ENCODE results near the gene AUTS2. TPM values are rescaled to one million over a fixed set of nuclear protein-coding genes. Genes with fewer than 3 reads are reported as not detected.

AUTS2 gene
- total and polyA plus RNA-seq, 9 of the 15 experiments (the other 6 are each of a cell fraction or from before 2014, with no cell fraction given) = 0.58 TPM; not detected in 8

DNA sequence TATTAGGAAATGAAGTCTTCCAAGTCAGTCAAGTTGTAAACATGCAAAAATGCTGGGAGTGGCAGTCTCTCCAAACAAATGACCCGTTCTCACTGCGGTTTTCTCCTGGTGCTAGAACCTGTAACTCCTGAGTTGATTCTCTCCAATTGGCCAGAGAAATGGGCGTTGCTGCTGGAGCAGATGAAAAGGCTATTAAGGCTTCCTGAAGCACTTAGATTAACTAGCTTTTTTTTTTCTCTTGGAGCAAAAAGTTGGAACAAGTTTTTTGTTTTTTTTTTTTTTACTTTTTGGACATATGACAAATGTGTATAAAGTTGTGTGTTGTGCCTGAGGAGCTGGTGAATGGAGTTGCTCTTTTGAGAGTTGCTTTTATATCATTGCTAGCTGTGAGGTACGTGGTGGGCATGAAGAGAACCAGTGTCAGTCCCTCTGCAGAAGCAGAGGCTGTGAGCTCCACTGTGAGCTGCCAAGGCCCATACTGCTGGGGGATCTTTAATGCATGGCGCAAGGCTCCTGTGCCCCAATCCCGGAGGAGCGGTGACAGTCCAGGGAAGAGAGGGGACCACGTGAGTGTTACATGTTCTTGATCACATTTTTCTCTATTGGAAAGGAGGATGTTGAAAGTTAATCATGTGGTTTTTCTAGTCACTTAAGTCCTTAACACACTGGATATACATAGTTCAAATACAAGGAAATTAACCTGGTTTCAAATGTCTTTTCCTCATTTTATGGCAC is 1140.0 kb downstream of the AUTS2 start:
- in situ Hi-C loops (cut with MboI) = no loop called here
- no peak overlapping the region for H3K9ac ChIP-seq (ENCODE audit: insufficient read depth in 1 of 2, low read depth in 2 of 2, low read length in 2 of 2)
- no peak overlapping the region for H2AFZ ChIP-seq (ENCODE audit: low read depth, low read length)
- H3K9me1 ChIP-seq (ENCODE audit: control insufficient read depth, insufficient read depth, low read length) = no peaks in the 10 kb centered on the region
- WGBS (ENCODE audit: insufficient coverage, low coverage, missing lambda C conversion rate) = 2% methylated on average over 8 of the region's 8 CpGs
- no peak overlapping the region for H3K27ac ChIP-seq (ENCODE audit: extremely low read depth, low read depth, low read length)
- no peaks in the 10 kb centered on the region for H3K36me3 ChIP-seq (ENCODE audit: control insufficient read depth, insufficient read depth, low read length)
- no peaks in the 10 kb centered on the region for H3K79me2 ChIP-seq (ENCODE audit: control insufficient read depth, insufficient read depth, low read length)
- peaks cover 4 to 10% of the 10 kb centered on the region in 2 experiments; a peak in 2 of 5 replicates for H3K27me3 ChIP-seq (ENCODE audit: control insufficient read depth in 2 of 2, insufficient read depth in 2 of 2, low read length in 2 of 2)
- no TSS peak for BruUV-seq (replicated peaks)
- no peaks in the 10 kb centered on the region for H3K9me3 ChIP-seq (replicated peaks; ENCODE audit: control insufficient read depth, insufficient read depth, low read depth, low read length)
- intact Hi-C loops (cut with micrococcal nuclease) = no loop called here
- H3K4me3 ChIP-seq = no peak overlapping the region
- no peak overlapping the region for H3K4me2 ChIP-seq (ENCODE audit: insufficient read depth, low read length)
- TF ChIP-seq MCM7 (IDR thresholded peaks at IDR 0.05) = no peak
- ChIA-PET CTCF (ENCODE audit: low intra/inter-chr PET ratio) (no interaction called here), POLR2A (interaction anchor here (0.6 kb wide), 1 partner anchor 8 kb away, joined by 3 read pairs; no protein-coding TSS in a partner anchor)
- no peaks in the 10 kb centered on the region for H3K4me1 ChIP-seq (replicated peaks in 1 of 2; ENCODE audit: control insufficient read depth in 2 of 2, insufficient read depth in 2 of 2, low read length in 2 of 2)
- DNase-seq (ENCODE audit: extremely low read depth in 1 of 4, low spot score in 3 of 4) (no peak), FAIRE-seq (no peak), ATAC-seq (no peak)
- no peaks in the 10 kb centered on the region for H4K20me1 ChIP-seq (replicated peaks; ENCODE audit: control insufficient read depth, insufficient read depth, low read length)

DNA sequence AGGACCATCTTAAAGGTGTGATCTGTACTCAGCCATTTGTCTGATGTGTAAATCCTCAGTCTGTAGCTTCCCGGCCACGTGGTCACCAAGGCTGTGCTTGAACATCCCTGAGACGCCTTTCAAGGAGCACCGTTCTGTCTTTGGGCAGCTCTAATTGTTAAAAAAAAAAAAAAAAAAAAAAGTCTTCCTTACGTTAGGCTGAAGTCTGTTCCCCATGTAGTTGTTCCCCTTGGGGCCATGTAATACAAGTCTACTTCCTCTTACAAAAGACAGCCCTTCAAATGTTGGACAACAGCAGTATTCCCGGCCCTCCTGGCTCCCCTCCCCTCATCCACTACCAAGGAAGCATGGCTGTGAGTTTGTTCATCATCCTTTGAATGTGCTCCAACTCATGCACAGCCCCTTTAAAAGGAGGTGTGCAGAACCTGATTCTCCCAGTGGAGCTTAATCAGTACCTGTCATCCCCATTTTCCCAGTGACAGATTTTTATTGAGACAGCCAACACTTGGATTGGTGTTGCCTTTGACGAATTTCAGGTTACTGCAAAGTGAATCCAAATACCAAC is 1141.5 kb downstream of the AUTS2 start:
- FAIRE-seq = no peak
- TF ChIP-seq, protein P1, sequence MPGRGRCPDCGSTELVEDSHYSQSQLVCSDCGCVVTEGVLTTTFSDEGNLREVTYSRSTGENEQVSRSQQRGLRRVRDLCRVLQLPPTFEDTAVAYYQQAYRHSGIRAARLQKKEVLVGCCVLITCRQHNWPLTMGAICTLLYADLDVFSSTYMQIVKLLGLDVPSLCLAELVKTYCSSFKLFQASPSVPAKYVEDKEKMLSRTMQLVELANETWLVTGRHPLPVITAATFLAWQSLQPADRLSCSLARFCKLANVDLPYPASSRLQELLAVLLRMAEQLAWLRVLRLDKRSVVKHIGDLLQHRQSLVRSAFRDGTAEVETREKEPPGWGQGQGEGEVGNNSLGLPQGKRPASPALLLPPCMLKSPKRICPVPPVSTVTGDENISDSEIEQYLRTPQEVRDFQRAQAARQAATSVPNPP (IDR thresholded peaks at IDR 0.05; ENCODE audit: borderline replicate concordance, insufficient read depth, insufficient read length) = no peak
- TF ChIP-seq KDM1A (IDR thresholded peaks at IDR 0.05) (no peak), PHF21A (IDR thresholded peaks at IDR 0.05; ENCODE audit: borderline replicate concordance, low read depth) (no peak), MEF2D (tag; conservative IDR thresholded peaks at IDR 0.05; ENCODE audit: low read depth) (no peak), HDGF (IDR thresholded peaks at IDR 0.05) (no peak), KAT8 (IDR thresholded peaks at IDR 0.05; ENCODE audit: low read depth) (no peak), HDAC6 (IDR thresholded peaks at IDR 0.05; ENCODE audit: low read depth, low read length) (no peak), POLR2G (IDR thresholded peaks at IDR 0.05; ENCODE audit: low read depth, low read length) (no peak), ZNF224 (CRISPR knock-in tag; IDR thresholded peaks at IDR 0.05) (no peak), ILF3 (IDR thresholded peaks at IDR 0.05; ENCODE audit: borderline replicate concordance) (no peak), MXI1 (IDR thresholded peaks at IDR 0.05; ENCODE audit: low read depth, low read length) (no peak)
- TF ChIP-seq, protein P2, sequence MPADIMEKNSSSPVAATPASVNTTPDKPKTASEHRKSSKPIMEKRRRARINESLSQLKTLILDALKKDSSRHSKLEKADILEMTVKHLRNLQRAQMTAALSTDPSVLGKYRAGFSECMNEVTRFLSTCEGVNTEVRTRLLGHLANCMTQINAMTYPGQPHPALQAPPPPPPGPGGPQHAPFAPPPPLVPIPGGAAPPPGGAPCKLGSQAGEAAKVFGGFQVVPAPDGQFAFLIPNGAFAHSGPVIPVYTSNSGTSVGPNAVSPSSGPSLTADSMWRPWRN (IDR thresholded peaks at IDR 0.05; ENCODE audit: low read depth) = no peak
- TF ChIP-seq, protein P3, sequence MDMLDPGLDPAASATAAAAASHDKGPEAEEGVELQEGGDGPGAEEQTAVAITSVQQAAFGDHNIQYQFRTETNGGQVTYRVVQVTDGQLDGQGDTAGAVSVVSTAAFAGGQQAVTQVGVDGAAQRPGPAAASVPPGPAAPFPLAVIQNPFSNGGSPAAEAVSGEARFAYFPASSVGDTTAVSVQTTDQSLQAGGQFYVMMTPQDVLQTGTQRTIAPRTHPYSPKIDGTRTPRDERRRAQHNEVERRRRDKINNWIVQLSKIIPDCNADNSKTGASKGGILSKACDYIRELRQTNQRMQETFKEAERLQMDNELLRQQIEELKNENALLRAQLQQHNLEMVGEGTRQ (CRISPR knock-in tag; IDR thresholded peaks at IDR 0.05) = no peak

More for the DNA sequence above, 1141.5 kb downstream of the AUTS2 start:
- H4K20me1 ChIP-seq (replicated peaks; ENCODE audit: control insufficient read depth, insufficient read depth, low read length) = no peaks in the 10 kb centered on the region; the same call in 1 of the 2 replicates
- no peak overlapping the region for H3K4me3 ChIP-seq
- in situ Hi-C loops (cut with MboI) = no loop called here
- H3K36me3 ChIP-seq (ENCODE audit: control insufficient read depth, insufficient read depth, low read length) = no peaks in the 10 kb centered on the region
- no peak overlapping the region for H3K9ac ChIP-seq (ENCODE audit: insufficient read depth in 1 of 2, low read depth in 2 of 2, low read length in 2 of 2)
- H3K79me2 ChIP-seq (ENCODE audit: control insufficient read depth, insufficient read depth, low read length) = no peaks in the 10 kb centered on the region
- ChIA-PET POLR2A (no interaction called here), CTCF (ENCODE audit: low intra/inter-chr PET ratio) (no interaction called here)
- intact Hi-C loops (cut with micrococcal nuclease) = no loop called here
- no peaks in the 10 kb centered on the region for H3K4me1 ChIP-seq (replicated peaks in 1 of 2; ENCODE audit: control insufficient read depth in 2 of 2, insufficient read depth in 2 of 2, low read length in 2 of 2)
- H3K4me2 ChIP-seq (ENCODE audit: insufficient read depth, low read length) = no peak overlapping the region
- no peaks in the 10 kb centered on the region for H3K9me1 ChIP-seq (ENCODE audit: control insufficient read depth, insufficient read depth, low read length)
- no peak overlapping the region for H3K27ac ChIP-seq (ENCODE audit: extremely low read depth, low read depth, low read length)
- DNase-seq (ENCODE audit: extremely low read depth in 1 of 4, low spot score in 3 of 4) (no peak), ATAC-seq (no peak)
- H2AFZ ChIP-seq (ENCODE audit: low read depth, low read length) = no peak overlapping the region
- no TSS peak for BruUV-seq (replicated peaks)
- no peaks in the 10 kb centered on the region for H3K9me3 ChIP-seq (replicated peaks; ENCODE audit: control insufficient read depth, insufficient read depth, low read depth, low read length)
- WGBS (ENCODE audit: insufficient coverage, low coverage, missing lambda C conversion rate) = 0% methylated on average over 7 of the region's 7 CpGs
- peaks cover 11 to 17% of the 10 kb centered on the region in 2 experiments for H3K27me3 ChIP-seq (ENCODE audit: control insufficient read depth in 2 of 2, insufficient read depth in 2 of 2, low read length in 2 of 2)
